GM18951 (cell line): ENCODE data around the gene DUSP22.

ENCODE experiments used
- POLR2A ChIP-seq: IDR thresholded peaks from 4 replicates; pipeline ENCODE4 v1.6.1; 2011; ENCODE audit warnings: mild to moderate bottlenecking; ENCODE audit not compliant: insufficient read length, insufficient read depth; ENCODE audit errors: extremely low read depth
- in situ Hi-C: fragments of 300-500 bp; cut with MboI; formaldehyde crosslinking; loops from one replicate; pipeline ENCODE4 v1.12.0; 2022; ENCODE audit warnings: low sequenced_read_pairs, mixed read lengths, inconsistent platforms; ENCODE audit not compliant: unreplicated experiment

Gene DUSP22

DNA sequence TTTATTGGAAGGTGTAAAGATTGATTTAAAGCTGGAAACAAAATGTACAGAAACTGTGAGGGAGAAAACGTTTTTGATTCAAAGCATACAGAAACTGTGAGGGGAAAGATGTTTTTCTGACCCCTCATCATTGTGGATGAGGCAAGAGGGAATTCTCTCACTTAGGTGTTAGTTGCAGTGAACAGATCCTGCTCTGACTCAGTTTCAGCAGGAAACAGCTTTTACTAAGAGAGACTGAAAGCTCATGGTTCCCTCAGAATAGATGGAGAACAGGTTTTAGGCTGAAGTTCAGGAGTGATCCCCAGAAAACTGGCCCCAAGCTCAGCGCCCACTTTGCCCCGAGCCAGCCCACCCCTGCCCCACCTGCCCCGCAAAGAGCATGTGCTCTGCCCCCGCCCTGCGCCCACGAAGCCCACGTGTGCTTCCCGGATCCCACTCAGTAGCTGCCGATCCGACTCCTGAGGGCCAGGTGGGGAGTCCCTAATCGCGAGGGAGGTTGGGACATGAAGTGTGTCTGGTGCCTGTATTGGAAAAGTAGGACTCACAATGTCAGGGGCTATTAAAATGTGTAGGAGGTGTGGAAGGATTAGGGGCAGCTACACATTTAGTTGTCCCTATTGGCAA is 41.2 kb downstream of the DUSP22 start:
- in situ Hi-C loops = no loop called here
- peak; percentile 24 for TF ChIP-seq POLR2A

DNA sequence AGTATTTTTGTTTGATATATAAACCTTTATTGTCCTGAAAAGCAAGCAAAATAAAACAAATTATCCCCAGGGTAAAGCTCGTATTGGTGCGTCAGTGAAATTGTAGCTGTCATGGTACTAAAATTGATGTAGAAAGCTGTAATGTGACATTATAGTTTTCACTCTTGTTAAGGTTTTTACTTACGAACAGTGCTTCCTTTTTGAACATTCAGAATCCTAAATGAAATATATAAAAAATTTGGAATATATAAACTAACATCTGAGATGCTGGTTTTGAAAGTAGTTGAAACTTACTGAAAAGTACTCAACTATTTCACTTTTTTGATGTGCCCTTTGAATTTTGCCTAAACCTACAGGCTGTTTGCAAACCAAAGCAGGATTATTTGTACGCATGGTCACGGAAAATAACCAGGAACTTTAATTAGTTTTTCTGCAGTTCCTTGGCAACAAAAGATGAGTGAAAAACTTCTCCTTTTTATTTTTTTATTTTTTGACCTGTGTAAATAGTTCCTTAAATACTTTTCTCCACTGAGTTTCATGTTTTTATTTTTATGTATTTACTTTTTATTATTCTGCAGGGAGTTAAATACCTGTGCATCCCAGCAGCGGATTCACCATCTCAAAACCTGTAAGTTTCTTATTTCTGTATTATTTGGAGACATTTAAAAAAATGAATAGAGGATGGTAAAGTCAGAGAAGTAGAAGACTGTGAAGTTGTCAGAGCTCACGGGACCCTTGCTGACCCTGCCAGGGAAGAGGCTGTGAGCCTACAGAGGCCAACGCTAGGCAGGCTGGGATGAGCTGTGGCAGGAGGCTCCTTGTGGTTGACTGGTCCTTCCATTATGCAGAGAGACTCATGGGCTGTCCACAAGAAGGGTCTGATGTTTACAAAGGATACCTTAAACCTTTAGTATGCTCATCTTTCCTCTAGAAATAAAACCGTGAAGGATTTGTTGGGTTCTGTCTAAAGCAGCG is 42.5 kb downstream of the DUSP22 start:
- in situ Hi-C loops = no loop called here
- no peak for TF ChIP-seq POLR2A

DNA sequence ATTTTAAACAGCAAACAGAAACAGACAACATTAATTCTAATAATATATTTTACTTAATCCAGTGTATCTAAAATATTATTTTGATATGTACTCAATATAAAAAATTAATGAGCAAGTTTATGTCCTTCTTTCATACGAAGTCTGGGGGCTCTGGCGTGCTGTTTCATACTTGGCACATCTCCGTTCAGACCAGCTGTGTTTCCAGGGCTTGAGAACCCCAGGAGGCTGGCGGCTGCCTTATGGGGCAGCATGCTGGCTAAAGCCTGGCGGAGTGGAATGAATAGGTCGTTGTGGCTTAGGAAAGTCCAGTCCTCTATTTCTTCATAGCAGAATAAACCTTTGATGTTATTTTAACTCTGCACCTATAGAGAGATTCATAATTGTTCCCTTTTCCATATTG is 43.3 kb downstream of the DUSP22 start:
- in situ Hi-C loops = no loop called here
- TF ChIP-seq POLR2A = no peak

DNA sequence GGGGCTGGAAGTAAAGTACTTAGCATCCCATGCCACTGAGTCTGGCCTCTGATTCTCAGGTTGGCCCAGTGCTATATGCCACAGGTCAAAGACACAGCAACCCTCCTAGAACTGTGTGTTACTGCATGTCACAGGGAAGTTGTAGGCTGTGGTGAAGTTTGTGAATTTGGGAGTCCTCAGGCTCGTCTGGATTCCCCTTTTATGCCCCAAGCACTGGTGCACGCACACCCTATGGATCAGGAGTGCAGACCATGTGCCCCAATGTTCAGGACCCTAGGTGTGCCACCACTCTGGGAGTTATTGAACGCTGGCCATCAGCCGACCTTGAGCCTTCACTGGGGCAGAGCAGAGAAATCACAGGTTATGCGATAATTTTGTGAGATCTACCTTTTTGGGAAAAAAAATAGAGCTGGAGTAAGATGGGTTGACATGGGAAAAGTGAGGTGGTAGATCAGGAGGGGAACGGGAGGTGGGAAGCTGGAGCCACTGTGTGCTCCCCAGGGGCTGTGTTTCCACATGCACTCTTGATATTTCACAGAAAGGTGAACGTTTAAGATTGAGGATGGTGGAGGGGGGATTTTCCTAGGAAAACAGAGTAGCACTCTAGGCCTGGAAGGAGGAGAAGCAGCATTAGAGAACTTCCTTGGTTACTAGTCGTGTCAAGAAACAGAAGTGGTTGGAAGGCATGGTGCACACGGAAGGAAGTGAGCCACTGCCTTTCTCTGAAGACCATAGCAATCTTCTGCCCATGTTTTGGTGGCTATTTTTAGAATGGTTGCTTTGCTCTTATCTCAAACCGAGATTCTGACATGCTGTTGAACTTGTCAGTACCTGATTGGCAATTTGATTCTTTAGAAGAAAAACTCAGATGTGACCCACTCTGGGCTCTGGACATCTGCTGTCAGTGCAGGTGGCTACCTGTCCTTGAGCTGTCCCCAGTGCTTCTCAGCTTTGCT is 44.1 kb downstream of the DUSP22 start:
- in situ Hi-C loops = no loop called here
- peak; percentile 21 for TF ChIP-seq POLR2A

DNA sequence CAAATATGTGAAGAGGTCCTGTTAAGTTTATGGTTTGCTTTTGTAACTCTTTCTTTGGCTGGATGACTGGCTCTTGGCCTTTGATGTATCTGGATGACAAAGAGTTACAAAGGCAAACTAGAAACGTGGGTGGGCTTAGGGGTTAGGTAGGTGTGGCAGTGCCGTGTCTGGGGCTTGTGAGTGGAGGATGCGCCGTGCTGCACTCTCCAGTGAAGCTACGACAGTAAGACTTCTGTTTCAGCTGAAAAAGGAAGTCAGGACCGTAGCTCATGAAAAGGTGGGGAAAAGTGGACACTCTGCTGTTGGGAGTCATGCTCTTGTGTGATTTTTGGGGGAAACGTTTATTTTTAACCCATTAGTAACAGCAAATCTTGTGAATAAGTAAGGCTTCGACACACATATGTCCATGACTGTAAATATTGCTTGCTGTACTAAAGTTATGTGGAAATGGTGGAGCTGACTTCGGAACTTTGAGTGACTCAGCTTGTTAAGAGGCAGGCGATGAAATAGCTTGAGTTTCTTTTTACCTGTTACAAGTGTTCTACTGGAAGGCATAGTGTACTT is 45.6 kb downstream of the DUSP22 start:
- in situ Hi-C loops = no loop called here
- TF ChIP-seq POLR2A = no peak

DNA sequence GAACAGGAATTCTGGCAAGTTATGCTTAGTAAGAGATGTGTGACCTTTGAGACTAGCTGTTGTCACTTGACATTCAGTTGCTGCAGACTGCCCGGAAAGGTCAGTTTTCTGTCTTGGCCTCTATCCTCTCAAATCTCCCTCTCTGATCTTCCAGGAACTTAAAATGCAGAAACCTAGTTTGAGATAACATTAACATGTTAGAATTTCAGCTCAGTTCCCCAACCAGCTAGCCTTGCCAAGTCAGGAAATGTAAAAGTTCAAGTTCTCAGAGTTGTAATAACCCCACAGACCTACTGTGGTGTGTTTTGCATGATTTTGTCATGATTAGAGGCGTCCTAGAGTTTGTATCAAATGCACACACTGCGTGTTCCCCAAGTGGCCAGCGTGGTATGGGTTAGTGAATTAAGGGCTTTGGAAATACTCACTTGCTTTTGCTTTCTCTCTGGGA is 46.6 kb downstream of the DUSP22 start:
- in situ Hi-C loops = no loop called here
- no peak for TF ChIP-seq POLR2A

DNA sequence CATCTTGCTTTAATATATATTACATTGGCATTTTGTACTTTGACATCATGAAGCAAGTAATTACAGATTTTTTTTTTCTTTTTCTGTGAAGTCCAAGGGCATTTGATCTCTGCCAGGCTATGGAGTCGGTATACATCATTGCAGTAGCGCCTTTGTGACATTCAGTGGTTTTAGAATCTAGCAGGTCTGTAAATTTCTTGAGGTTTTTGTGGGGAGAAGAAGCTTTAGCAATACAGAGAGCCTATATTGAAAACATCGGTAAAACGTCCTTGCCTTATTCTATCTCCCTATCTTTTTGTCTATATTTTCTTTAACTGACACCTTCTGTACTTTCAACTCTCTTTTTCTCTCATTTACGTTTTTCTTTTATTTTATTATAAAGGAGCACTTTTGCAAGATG is 47.2 kb downstream of the DUSP22 start:
- in situ Hi-C loops = no loop called here
- TF ChIP-seq POLR2A = no peak

DNA sequence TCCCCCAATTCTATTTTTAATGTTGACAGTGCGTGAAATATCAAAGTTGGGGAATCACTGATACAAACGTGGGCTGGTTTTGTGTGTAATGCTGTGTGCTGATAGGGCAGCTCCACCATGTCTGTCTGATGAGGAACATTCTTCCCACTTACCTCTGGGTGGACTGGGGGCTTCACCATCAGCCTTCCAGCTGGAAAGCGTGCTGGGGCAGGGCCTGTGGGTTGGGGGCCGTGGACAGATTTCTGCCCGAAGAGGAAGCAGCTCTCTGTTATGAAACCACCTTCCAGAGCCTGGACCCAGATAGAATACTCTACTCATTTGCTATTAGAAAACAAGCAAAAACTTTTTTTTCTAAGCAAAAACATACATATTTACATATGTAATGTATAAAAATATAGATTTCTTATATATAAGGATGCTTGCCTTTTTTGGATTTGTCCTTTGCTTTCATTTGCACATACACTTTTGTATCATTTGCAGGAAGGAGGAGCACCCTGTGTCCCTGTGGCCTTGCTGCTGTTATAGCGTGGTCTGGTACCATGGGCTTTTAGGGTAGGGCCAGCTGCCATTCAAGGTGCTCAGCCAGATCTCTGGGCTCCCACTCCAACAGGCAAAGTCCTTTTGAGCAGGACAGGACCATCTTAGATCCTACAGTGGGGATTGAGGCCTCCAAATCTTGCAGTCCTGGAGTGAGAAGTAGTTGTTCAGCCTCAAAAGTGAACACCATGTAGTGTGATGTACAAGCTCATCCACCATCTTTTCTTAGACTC is 48.1 kb downstream of the DUSP22 start:
- in situ Hi-C loops = no loop called here

DNA sequence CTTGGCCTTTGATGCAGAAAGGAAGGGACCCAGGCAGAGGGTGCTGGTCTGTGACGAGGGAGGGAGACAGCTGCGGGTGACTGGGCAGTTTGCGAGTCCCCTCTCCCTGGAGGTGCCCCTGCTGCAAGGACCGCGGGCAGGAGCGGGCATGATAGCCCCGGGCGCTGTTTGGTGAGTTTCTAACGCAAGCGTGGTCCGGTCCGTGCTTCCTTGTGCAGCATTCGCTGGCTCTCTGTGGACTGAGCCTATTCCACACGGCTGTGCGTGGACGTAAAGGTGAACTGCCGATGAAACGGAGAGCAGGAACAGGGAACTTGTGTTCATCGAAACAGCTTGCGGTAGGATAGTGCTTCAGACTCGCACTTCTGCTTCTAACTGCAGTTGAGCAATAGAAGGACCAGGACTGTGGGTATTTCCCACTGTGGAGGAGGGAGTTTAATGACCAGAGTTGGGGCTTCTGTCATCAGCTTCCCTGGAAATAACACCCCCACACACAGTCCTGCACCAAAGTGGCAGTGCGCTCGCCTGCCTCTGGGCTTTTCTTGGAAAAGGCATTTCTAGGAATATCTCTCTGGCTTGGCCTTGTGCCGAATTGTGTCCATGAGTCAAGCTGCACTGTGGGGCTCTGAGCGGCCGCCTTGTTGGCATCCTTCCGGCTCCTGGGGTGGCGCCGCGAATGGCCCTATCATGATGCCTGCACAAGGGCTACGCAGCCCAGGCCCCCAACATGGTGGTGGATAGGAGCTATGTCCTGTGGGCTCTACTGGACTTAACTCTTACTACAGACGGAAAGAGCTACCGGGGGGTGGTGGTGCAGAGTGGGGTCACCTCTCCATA is 48.9 kb downstream of the DUSP22 start:
- TF ChIP-seq POLR2A = no peak
- in situ Hi-C loops = no loop called here

More for the DNA sequence above, 48.1 kb downstream of the DUSP22 start:
- no peak for TF ChIP-seq POLR2A

DNA sequence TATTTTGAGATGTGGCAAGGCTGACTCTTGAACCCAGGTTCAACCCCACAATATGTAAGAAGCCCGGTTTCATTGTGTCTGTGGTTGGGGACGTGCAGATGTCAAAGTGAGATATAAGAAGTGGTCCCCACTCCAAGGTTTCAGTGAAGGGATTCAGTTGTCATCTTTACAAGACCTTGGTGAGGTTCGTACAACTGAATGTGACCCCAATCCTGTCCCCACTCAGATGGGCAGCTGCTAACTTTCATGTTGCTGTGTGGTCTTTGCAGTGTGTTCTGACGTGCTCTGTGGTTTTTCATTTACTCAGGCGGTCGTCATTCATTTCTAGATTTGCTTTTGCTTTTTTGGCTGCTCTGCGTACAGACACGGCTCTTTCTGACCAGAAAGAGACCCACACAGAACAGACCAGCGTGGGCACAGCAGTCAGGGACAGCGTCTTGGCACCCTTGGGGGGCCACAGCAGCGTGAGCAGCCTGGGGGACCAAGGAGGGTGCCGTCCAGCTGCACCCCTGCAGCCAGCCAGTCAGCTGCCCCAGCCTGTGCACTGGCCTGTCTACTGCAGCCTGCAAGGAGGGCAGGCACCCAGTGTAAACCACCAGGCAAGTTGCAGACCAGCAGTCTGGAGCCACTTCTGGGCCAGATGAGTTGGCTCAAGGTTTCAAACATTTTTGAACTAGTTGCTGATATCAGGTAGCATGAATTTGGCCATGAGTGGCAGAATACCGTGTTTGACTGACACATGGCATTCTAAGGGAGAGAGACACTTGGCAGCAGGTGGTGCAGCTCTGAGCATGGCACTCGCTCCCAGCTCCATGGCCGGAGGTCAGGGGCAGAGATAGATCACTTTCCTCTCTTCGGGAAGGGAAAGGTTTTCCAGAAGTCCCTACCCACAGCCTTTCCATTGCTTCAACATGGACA is 49.9 kb downstream of the DUSP22 start:
- in situ Hi-C loops = no loop called here
- TF ChIP-seq POLR2A = no peak
